HepG2 (cell line): ENCODE results near the gene DLX3.
A peak's percentile ranks its signal among the peaks of the same experiment; 100 is the strongest.

Experiments
- BRD4 ChIP-seq: sonication (generic); formaldehyde crosslinking; IDR thresholded peaks from 2 replicates; pipeline ENCODE4 v1.4.0; 2020; ENCODE audit warnings: missing genetic modification reagents
- HNRNPLL ChIP-seq: fragments of 200-400 bp; formaldehyde crosslinking; IDR thresholded peaks from 2 replicates; pipeline ENCODE4 v1.6.1; 2017; ENCODE audit warnings: mild to moderate bottlenecking, low read depth, low read length; ENCODE audit not compliant: poor library complexity, severe bottlenecking
- NCOA5 ChIP-seq: sonication (generic); formaldehyde crosslinking; IDR thresholded peaks from 2 replicates; pipeline ENCODE4 v1.4.0; 2020; ENCODE audit warnings: missing genetic modification reagents
- POLR2A ChIP-seq, 2 experiments: IDR thresholded peaks; 2 replicates each; pipeline ENCODE4 v1.6.1; 2011; ENCODE audit warnings: low read depth in 2 of 2, low read length in 2 of 2, mild to moderate bottlenecking in 1 of 2, moderate library complexity in 1 of 2; ENCODE audit not compliant: insufficient read depth in 1 of 2
- SMC3 ChIP-seq: IDR thresholded peaks from 2 replicates; pipeline ENCODE4 v1.6.1; 2011; ENCODE audit warnings: low read length, improper control_type of control experiment
- SRSF9 ChIP-seq: fragments of 200-400 bp; formaldehyde crosslinking; IDR thresholded peaks from 2 replicates; pipeline ENCODE4 v1.6.1; 2018; ENCODE audit warnings: borderline replicate concordance, mild to moderate bottlenecking, low read depth, low read length; ENCODE audit not compliant: insufficient read depth, poor library complexity, severe bottlenecking
- TCF7 ChIP-seq: sonication (generic); IDR thresholded peaks from 2 replicates; pipeline ENCODE4 v1.6.1; 2016; ENCODE audit warnings: antibody characterized with exemption, low read depth
- ZNF121 ChIP-seq: sonication (generic); formaldehyde crosslinking; IDR thresholded peaks from 2 replicates; pipeline ENCODE4 v1.5.0; 2020; ENCODE audit warnings: mild to moderate bottlenecking, missing genetic modification reagents
- ZNF570 ChIP-seq: sonication (generic); formaldehyde crosslinking; IDR thresholded peaks from 2 replicates; pipeline ENCODE4 v1.4.0; 2020; ENCODE audit warnings: mild to moderate bottlenecking, missing genetic modification reagents, borderline replicate concordance
- ZNF598 ChIP-seq: sonication (generic); formaldehyde crosslinking; IDR thresholded peaks from 2 replicates; pipeline ENCODE4 v1.5.1; 2020; ENCODE audit warnings: mild to moderate bottlenecking, missing genetic modification reagents, borderline replicate concordance
- TF ChIP-seq, protein P1 (sequence below): sonication (generic); formaldehyde crosslinking; IDR thresholded peaks from 2 replicates; pipeline ENCODE4 v1.5.0; 2020; ENCODE audit warnings: mild to moderate bottlenecking, missing genetic modification reagents, moderate library complexity
- TF ChIP-seq, protein P2 (sequence below): sonication (generic); formaldehyde crosslinking; IDR thresholded peaks from 2 replicates; pipeline ENCODE4 v1.4.0; 2020; ENCODE audit warnings: mild to moderate bottlenecking, missing genetic modification reagents, borderline replicate concordance
- TF ChIP-seq, protein P3 (sequence below): sonication (generic); formaldehyde crosslinking; IDR thresholded peaks from 2 replicates; pipeline ENCODE4 v1.8.1; 2022; ENCODE audit warnings: mild to moderate bottlenecking, missing genetic modification reagents

DNA sequence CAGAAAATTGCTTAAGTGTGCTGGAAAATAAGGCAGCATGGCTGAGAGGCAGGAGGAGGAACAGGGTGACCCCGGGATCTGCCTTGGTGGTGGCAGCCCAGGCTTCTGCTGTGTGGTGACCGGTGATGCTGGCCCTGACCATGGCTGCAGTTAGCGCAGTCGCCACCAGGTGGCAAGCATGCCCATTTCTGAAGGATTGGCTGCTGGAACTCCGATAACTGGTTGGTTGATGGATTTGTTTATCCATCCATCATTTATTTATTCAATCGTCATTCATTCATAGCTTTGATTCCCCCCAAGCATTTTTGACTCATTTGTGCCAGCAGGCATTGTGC lies 31.8 kb upstream of the DLX3 start:
- TF ChIP-seq SMC3, result peak; percentile 93
- no peak for TF ChIP-seq ZNF570 (CRISPR knock-in tag)
- no peak for TF ChIP-seq ZNF598 (CRISPR knock-in tag)
- TF ChIP-seq, protein P1, sequence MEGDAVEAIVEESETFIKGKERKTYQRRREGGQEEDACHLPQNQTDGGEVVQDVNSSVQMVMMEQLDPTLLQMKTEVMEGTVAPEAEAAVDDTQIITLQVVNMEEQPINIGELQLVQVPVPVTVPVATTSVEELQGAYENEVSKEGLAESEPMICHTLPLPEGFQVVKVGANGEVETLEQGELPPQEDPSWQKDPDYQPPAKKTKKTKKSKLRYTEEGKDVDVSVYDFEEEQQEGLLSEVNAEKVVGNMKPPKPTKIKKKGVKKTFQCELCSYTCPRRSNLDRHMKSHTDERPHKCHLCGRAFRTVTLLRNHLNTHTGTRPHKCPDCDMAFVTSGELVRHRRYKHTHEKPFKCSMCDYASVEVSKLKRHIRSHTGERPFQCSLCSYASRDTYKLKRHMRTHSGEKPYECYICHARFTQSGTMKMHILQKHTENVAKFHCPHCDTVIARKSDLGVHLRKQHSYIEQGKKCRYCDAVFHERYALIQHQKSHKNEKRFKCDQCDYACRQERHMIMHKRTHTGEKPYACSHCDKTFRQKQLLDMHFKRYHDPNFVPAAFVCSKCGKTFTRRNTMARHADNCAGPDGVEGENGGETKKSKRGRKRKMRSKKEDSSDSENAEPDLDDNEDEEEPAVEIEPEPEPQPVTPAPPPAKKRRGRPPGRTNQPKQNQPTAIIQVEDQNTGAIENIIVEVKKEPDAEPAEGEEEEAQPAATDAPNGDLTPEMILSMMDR (CRISPR knock-in tag), result peak; percentile 92
- TF ChIP-seq NCOA5, result no peak
- TF ChIP-seq, protein P2, sequence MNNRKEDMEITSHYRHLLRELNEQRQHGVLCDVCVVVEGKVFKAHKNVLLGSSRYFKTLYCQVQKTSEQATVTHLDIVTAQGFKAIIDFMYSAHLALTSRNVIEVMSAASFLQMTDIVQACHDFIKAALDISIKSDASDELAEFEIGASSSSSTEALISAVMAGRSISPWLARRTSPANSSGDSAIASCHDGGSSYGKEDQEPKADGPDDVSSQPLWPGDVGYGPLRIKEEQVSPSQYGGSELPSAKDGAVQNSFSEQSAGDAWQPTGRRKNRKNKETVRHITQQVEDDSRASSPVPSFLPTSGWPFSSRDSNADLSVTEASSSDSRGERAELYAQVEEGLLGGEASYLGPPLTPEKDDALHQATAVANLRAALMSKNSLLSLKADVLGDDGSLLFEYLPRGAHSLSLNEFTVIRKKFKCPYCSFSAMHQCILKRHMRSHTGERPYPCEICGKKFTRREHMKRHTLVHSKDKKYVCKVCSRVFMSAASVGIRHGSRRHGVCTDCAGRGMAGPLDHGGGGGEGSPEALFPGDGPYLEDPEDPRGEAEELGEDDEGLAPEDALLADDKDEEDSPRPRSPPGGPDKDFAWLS (CRISPR knock-in tag), result no peak
- no peak for TF ChIP-seq SRSF9
- TF ChIP-seq, protein P3, sequence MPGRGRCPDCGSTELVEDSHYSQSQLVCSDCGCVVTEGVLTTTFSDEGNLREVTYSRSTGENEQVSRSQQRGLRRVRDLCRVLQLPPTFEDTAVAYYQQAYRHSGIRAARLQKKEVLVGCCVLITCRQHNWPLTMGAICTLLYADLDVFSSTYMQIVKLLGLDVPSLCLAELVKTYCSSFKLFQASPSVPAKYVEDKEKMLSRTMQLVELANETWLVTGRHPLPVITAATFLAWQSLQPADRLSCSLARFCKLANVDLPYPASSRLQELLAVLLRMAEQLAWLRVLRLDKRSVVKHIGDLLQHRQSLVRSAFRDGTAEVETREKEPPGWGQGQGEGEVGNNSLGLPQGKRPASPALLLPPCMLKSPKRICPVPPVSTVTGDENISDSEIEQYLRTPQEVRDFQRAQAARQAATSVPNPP (CRISPR knock-in tag), result no peak
- no peak for TF ChIP-seq TCF7
- no peak for TF ChIP-seq BRD4 (CRISPR knock-in tag)
- no peak for TF ChIP-seq POLR2A (IDR thresholded peaks at IDR 0.05; ENCODE audit: insufficient read depth in 1 of 2, low read depth in 2 of 2, low read length in 2 of 2)
- TF ChIP-seq HNRNPLL, result no peak
- no peak for TF ChIP-seq ZNF121
